PC-9 (cell line): ENCODE results near the gene UGT1A5.

Experiments
- CTCF ChIP-seq: fragments of 200-600 bp; sonication (generic); conservative IDR thresholded peaks from 2 replicates; pipeline ENCODE4 v1.6.1; 2017; ENCODE audit warnings: mixed run types, antibody characterized with exemption, mild to moderate bottlenecking, moderate library complexity
- EZH2 ChIP-seq: fragments of 200-600 bp; sonication (generic); IDR thresholded peaks from 2 replicates; pipeline ENCODE4 v1.8.0; 2017; ENCODE audit warnings: antibody characterized with exemption, low read depth

DNA sequence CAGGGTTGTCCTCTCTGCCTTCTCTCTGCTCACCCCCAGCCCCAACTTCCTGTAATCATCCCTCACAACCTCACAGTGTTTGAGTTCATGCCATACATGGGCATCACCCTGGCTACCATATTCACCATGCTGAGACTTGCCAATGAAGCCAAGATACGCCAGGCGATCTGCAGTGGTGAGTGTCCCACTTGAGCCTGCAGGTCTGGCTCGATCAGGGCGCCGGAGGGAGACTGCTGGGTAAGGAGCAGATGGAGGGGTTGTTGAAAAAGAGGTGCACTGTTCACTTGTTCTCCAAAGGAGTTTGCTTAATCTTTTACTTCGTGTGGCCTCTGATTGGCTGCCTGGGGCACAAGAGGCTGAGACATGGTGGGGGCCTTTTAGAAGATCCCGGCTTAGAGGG, 80.0 kb downstream of the UGT1A5 start:
- no peak for TF ChIP-seq CTCF
- TF ChIP-seq EZH2, result no peak
